Measurements from ENCODE around the gene CPNE6. TPM values are rescaled to one million over a fixed set of nuclear protein-coding genes. Genes with fewer than 3 reads are reported as not detected.
A peak's percentile ranks its signal among the peaks of the same experiment; 100 is the strongest.

CPNE6 gene
- total RNA-seq, 8 experiments from 2014 or later: 0.54 to 3.3 (median 1.2) TPM

DNA sequence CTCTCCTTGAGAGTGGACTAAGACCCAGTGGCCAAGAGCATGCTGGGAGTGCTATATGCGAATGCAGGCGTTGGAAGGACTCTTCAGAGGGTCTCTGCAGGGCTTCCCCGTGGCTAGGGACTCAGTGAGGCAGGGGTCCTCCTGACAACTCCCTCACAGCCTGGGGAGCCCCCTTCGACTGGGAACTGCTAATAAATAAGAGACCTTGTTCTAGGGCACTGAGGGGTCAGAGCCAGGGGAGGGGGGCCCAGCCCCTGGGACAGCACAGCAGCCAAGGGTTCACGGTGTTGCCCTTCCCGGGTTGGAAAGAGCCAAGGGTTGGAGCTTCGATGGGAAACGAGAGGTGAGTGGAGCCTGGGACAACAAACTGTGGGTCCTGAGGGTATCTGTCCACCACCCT lies 6.0 kb upstream of the CPNE6 start:
- in situ Hi-C loops (cut with MboI; ENCODE audit: low pct_unique_long_range_greater_than_20kb in 2 of 9, low sequenced_read_pairs in 9 of 9, unreplicated experiment in 9 of 9): no loop called here
- H3K4me3 ChIP-seq: no peak overlapping the region
- no peak for ATAC-seq (replicated peaks in 6 of 8)
- no peak overlapping the region for H3K27ac ChIP-seq
- no peaks in the 10 kb centered on the region for H3K4me1 ChIP-seq (replicated peaks in 1 of 2)
- 0 to 50% (median 20%) methylated on average over 1 to 2 of the region's 8 CpGs; no CpG with 5 or more reads in 5 of the 10 experiments for WGBS, 10 experiments

DNA sequence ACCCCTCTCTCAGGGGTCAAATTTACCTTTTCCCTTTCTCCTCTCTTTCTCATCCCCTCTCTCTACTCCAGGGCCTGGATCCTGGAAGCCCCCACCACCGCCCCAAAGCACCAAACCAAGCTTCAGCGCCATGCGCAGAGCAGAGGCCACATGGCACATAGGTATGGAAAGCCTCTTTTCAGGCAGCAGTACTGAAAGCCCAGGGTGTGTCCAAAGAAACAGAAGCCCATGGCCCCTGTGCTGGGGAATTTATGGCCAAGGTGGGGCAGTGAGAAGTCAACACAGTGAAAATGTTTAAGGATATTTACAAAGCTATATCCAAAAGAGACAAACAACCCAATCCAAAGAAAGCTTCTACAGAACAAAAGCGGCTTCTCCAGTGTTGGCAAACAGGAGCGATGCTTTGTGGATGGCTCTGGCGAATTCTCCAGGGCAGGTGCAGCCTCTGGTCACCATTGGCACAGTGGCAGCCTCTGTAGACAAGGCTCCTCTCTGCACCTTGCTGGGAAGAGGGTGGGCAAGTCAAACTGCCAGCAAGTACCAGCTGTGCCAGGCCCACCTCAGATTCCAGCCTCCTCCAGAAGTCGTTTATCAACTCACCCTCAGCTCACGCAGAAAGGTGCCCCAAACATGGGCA lies 4.7 kb upstream of the CPNE6 start:
- no peak overlapping the region for H3K4me3 ChIP-seq
- in situ Hi-C loops (cut with MboI; ENCODE audit: low pct_unique_long_range_greater_than_20kb in 2 of 9, low sequenced_read_pairs in 9 of 9, unreplicated experiment in 9 of 9): no loop called here
- H3K4me1 ChIP-seq (replicated peaks in 1 of 2): peaks cover 4 to 10% of the 10 kb centered on the region in 2 donors
- no peak for ATAC-seq (replicated peaks in 6 of 8)
- 65 to 100% (median 88%) methylated on average over 1 to 5 of the region's 8 CpGs; no CpG with 5 or more reads in 6 of the 10 experiments for WGBS, 10 experiments
- H3K27ac ChIP-seq: no peak overlapping the region

DNA sequence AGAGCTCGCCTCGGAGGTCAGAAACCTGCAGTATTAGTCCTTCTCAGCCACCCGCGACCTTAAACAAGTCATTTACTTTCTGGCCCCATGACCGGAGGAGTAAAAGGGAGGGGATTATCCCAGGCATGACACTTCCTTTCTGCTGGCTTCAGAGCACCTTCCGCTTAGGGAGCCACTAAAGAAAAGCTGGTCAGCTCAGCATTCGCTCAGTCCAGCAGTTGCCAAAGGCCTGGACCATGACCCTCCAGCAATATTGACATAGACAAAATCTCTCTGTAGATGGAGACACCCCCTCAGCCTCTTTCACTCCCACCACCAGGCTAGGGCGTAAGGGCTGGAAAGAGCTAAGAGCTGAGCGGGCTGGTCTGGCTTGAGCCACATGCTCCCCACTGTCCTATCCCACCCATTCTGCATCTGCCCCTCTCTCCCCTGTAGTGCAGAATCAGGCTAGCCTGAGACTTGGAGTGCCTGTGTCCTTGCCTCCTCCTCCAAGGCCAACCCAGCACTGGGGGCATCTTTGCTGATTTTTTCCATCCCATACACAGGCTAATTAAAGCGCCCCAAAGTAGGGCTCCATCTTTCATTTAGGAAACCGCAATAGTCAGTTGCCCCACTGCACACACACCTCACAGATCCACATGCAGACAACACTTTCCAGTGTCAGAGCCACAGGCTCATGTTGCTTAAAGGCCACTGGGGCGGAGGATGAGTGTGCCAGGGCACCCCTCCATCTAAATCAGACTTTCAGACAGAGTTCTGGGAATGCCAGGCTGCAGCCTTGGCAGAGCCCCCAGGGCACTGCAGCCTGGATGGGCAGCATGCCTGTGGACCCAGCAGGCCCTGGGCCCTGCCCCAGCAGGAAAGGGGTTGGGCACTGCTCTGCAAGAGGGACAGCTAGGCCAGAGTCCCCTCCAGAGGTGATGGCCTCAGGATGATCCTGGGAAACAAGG lies 4.0 kb upstream of the CPNE6 start:
- Histone ChIP-seq H3K4me1 (replicated peaks in 1 of 2) (peaks cover 8 to 10% of the 10 kb centered on the region in 2 donors), H3K4me3 (no peak overlapping the region), H3K27ac (no peak overlapping the region)
- 20 to 100% (median 90%) methylated on average over 1 to 7 of the region's 12 CpGs; no CpG with 5 or more reads in 1 of the 10 experiments for WGBS, 10 experiments
- no peak for ATAC-seq (replicated peaks in 6 of 8)
- in situ Hi-C loops (cut with MboI; ENCODE audit: low pct_unique_long_range_greater_than_20kb in 2 of 9, low sequenced_read_pairs in 9 of 9, unreplicated experiment in 9 of 9): no loop called here

DNA sequence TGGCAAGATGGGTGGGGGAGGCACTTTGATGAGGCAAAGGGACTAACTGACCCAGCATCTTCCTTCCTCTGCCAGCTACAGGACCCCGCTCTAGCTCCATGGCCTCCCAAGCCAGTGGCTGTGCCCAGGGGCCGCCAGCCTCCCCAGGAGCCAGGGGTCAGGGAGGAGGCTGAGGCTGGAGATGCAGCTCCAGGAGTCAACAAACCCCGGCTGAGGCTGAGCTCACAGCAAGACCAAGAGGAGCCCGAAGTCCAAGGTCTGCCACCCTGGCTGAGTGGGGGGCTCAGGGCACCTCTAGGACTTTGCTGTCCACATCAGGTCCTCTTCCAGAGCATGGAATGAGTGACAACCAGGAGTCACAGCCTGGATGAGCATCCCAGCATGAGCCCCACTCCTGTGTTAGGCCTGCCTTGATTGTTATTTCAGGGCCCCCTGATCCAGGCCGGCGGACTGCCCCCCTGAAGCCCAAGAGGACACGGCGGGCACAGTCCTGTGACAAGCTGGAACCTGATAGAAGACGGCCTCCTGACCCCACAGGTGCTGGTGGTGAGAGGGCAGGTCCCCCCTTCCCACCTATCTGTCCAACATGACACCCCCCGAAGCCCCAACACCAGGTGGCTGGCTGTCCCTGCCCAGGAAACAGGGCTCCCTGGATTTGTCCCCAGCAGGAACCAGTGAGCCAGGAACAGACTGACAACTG lies 2.5 kb upstream of the CPNE6 start:
- Histone ChIP-seq H3K4me3 (no peak overlapping the region), H3K4me1 (replicated peaks in 1 of 2) (peaks cover 9 to 10% of the 10 kb centered on the region in 2 donors), H3K27ac (no peak overlapping the region)
- in situ Hi-C loops (cut with MboI; ENCODE audit: low pct_unique_long_range_greater_than_20kb in 2 of 9, low sequenced_read_pairs in 9 of 9, unreplicated experiment in 9 of 9): no loop called here
- ATAC-seq (replicated peaks in 6 of 8): no peak
- WGBS, 10 experiments: 80 to 95% (median 85%) methylated on average over 2 to 4 of the region's 10 CpGs; no CpG with 5 or more reads in 6 of the 10 experiments

DNA sequence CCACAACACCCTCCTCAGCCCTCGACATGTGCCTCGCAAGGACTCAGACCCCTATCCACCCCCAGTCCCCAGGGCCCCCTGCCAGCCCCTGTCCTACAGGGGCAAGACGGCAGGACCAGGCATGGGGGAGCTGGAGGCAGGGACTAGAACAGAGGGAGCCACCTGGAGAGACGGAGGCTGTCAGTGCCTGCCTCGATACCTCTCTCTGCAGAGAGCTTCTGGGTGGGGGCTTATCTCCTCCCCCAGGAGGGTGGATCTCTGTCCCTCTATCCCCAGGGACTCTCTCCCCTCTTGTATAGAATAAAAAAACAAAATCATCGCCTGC lies 2.0 kb upstream of the CPNE6 start:
- H3K4me3 ChIP-seq: no peak overlapping the region
- no peak for ATAC-seq (replicated peaks in 6 of 8)
- peaks cover 9 to 10% of the 10 kb centered on the region in 2 donors for H3K4me1 ChIP-seq (replicated peaks in 1 of 2)
- WGBS, 10 experiments: 80% methylated on average over 1 of the region's 6 CpGs; no CpG with 5 or more reads in 9 of the 10 experiments
- H3K27ac ChIP-seq: no peak overlapping the region
- in situ Hi-C loops (cut with MboI; ENCODE audit: low pct_unique_long_range_greater_than_20kb in 2 of 9, low sequenced_read_pairs in 9 of 9, unreplicated experiment in 9 of 9): no loop called here

DNA sequence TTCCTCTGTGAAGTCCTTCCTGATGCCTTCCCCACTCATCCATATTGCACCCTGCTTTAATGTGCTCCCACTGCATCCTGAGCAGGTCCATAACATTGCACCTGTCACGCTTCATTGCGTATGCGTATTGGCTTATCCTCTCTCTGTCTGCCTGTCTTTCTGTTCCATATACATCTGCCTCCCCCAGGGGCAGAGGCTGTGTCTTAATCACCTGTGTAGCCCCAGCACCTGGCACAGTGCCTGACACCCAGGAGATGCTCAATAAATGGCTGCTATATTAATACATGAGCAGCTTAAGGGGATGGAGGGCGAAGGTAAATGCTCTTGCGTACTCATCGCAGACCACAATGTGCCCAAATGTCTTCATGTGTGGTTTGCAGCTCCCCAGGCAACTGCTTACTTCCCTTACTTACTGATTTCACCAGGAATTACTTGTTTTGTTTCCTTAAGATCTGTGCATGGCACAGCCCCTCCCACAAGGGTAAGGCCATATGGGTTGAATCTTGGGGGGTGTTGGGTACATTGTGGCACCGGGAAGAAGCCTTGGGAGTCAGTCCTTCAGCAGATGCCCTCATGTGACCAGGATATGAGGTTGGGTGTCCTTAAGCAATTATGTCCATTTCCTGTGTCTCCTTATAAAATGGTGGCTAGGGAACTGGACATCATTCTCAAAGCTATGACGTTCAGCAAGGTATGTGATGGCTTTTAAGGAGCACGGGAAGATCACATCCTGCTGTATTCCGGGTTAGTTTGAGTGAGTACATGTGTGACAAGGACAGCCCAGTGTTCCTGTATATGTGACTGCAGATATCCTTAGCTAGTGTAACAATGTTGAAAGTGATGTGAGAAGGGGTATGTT lies 848 bp upstream of the CPNE6 start:
- Histone ChIP-seq H3K27ac (no peak overlapping the region), H3K4me1 (replicated peaks in 1 of 2) (peaks cover 9 to 10% of the 10 kb centered on the region in 2 donors), H3K4me3 (no peak overlapping the region)
- 20 to 100% (median 90%) methylated on average over 1 to 10 of the region's 10 CpGs for WGBS, 10 experiments
- in situ Hi-C loops (cut with MboI; ENCODE audit: low pct_unique_long_range_greater_than_20kb in 2 of 9, low sequenced_read_pairs in 9 of 9, unreplicated experiment in 9 of 9): no loop called here
- peak in 1 of 8 experiments; percentile 14 for ATAC-seq (replicated peaks in 6 of 8)

DNA sequence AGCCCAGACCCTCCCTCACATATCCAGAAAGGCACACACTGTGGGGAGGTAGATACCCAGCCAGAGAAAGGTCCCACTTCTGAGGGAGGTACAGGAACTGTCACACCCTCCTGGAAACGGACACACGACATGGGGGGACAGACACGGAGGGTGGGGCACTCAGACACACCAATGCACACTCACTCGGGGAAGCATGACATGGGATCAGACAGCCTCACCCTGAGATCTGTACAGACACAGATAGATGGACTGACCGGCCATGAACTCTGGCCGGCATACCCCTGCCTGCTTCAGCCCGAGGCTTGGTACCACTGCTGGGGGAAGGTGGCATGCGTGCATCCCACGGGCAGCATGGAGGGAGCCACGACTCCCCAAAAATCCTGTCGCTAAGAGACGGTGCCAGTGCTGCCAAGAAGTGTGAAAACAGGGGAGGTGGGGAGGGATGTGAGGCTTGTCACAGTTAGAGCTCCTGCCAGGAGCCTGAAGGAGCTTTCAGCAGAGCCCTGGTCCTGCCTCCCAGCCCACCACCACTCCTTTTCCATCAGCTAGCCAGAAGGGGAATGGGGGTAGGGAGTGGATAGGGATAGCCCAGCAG lies 571 bp downstream of the CPNE6 start:
- Histone ChIP-seq H3K27ac (no peak overlapping the region), H3K4me1 (replicated peaks in 1 of 2) (peaks cover 9 to 10% of the 10 kb centered on the region in 2 donors), H3K4me3 (no peak overlapping the region)
- peak in 3 of 8 experiments; percentile 4 to 39 (median 9) for ATAC-seq (replicated peaks in 6 of 8)
- in situ Hi-C loops (cut with MboI; ENCODE audit: low pct_unique_long_range_greater_than_20kb in 2 of 9, low sequenced_read_pairs in 9 of 9, unreplicated experiment in 9 of 9): no loop called here
- 17 to 90% methylated on average over 2 of the region's 12 CpGs; no CpG with 5 or more reads in 8 of the 10 experiments for WGBS, 10 experiments

DNA sequence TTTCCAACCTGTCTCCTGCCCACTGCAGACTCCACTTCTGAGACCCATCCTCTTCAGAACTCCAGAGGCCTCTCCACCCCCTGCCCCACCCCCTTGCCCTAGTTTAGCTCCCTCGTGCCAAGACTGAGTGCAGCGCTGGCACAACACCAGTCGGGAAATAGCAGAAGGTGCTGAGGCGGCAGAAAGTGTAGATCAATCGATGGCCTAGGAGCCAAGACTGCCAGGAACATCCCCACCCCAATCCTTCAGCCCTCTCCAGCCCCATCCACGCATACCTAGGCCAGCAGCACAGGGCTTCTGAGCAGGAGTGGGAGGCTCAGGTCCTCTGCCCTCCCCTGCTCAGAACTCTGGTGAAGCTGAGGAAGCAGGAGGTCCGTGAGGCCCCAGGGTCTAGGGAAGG lies 1.1 kb downstream of the CPNE6 start:
- Histone ChIP-seq H3K4me1 (replicated peaks in 1 of 2) (peaks cover 9 to 10% of the 10 kb centered on the region in 2 donors), H3K27ac (no peak overlapping the region), H3K4me3 (no peak overlapping the region)
- WGBS, 10 experiments: 100% methylated on average over 1 of the region's 7 CpGs; no CpG with 5 or more reads in 8 of the 10 experiments
- no peak for ATAC-seq (replicated peaks in 6 of 8)
- in situ Hi-C loops (cut with MboI; ENCODE audit: low pct_unique_long_range_greater_than_20kb in 2 of 9, low sequenced_read_pairs in 9 of 9, unreplicated experiment in 9 of 9): no loop called here

DNA sequence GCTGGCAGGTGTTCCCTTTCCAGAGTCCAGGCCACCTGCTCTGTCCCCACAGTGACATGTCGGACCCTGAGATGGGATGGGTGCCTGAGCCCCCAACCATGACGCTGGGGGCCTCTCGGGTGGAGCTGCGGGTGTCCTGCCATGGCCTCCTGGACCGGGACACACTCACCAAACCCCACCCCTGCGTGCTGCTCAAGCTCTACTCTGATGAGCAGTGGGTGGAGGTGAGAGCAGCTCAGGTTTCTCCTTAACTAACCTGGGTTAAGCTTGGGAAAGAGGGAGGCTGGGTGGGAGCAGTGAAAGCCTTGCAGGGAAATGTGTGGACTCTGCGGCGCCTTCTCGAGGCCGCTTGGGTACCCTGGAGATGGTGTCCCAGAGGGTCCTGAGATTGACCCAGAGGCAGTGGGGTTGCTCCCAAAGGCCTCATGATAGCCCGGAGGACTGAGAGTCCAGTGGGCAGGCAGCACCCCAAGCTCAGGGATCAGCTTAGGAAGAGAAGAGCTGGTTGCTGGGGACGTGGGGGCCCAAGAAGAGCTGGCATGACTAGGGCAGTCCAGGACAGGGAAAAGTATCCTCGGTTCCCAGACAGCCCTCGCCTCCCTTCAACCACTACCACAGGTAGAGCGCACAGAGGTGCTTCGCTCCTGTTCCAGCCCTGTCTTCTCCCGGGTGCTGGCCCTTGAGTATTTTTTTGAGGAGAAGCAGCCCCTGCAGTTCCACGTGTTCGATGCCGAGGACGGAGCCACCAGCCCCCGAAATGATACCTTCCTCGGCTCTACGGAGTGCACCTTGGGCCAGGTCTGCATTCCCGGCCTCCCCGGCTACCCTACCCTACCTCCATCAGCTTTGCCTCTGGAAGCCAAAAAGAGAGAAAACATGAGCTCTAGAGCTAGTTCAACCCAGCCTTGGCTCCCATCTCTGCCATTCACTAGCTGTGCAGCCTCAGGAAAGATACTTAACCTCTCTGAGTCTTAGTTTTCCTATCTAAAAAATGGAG lies 1.8 kb downstream of the CPNE6 start:
- Histone ChIP-seq H3K27ac (no peak overlapping the region), H3K4me3 (no peak overlapping the region), H3K4me1 (replicated peaks in 1 of 2) (peaks cover 16% of the 10 kb centered on the region in 2 donors)
- in situ Hi-C loops (cut with MboI; ENCODE audit: low pct_unique_long_range_greater_than_20kb in 2 of 9, low sequenced_read_pairs in 9 of 9, unreplicated experiment in 9 of 9): no loop called here
- WGBS, 10 experiments: 44 to 89% (median 87%) methylated on average over 3 to 10 of the region's 26 CpGs; no CpG with 5 or more reads in 5 of the 10 experiments
- ATAC-seq (replicated peaks in 6 of 8): no peak

DNA sequence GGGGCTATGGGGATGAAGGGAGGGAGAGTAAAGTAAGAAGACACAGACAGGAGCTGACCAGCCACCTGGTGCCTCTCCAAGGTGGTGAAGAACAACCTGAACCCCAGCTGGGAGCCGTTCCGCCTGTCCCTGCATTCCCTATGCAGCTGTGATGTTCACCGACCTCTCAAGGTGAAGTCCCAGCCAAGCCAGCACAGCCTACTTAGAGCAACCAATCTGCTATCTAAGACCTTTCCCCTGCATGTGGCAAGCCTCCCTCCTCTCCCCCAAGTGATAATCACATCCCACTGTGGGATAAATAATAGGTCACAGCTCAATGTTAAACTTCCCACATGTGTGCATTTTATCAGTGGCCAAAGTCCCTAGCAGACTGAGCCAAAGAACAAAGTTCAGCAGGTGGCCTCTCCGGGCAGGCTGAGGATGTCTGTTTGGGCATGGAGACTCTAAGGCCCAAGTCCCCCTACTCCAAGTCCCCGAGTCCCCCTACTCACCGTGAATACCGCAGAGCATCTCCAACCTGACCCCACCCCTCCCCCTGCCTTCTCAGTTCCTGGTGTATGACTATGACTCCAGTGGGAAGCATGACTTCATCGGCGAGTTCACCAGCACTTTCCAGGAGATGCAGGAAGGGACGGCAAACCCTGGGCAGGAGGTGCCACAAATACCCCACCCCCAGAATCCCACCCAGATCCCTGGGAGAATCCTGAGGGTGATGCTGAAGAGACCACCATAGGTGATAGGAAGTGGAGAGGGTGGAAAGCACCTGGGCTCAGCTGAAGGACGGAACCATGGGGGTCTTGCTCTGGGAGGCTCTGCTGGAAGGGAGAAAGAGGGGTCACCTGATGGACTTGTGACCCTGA lies 3.5 kb downstream of the CPNE6 start:
- Histone ChIP-seq H3K4me3 (no peak overlapping the region), H3K27ac (no peak overlapping the region), H3K4me1 (replicated peaks in 1 of 2) (peaks cover 31 to 32% of the 10 kb centered on the region in 2 donors)
- 33 to 100% (median 82%) methylated on average over 1 to 3 of the region's 11 CpGs; no CpG with 5 or more reads in 4 of the 10 experiments for WGBS, 10 experiments
- peak in 1 of 8 experiments; percentile 26 for ATAC-seq (replicated peaks in 6 of 8)
- in situ Hi-C loops (cut with MboI; ENCODE audit: low pct_unique_long_range_greater_than_20kb in 2 of 9, low sequenced_read_pairs in 9 of 9, unreplicated experiment in 9 of 9): no loop called here

All from motor neuron (in vitro differentiated cells).